HFF-Myc (cell line): Measurements from ENCODE around the gene TIMP3.
A peak's percentile ranks its signal among the peaks of the same experiment; 100 is the strongest.

Experiments used
- DNase-seq: peaks from one replicate; pipeline ENCODE4 v3.0.0-alpha.2; 2011; ENCODE audit warnings: low read depth; ENCODE audit errors: extremely low read depth
- H3K4me3 ChIP-seq: replicated peaks from 2 replicates; pipeline ENCODE4 v1.5.1; 2011; ENCODE audit warnings: low read depth, mild to moderate bottlenecking, control low read depth, low read length
- TF ChIP-seq, protein P1 (sequence below): IDR thresholded peaks from 2 replicates; pipeline ENCODE4 v1.5.1; 2012; ENCODE audit warnings: mild to moderate bottlenecking, low read depth, low read length, control low read depth; ENCODE audit errors: missing control alignments

The TIMP3 gene

DNA sequence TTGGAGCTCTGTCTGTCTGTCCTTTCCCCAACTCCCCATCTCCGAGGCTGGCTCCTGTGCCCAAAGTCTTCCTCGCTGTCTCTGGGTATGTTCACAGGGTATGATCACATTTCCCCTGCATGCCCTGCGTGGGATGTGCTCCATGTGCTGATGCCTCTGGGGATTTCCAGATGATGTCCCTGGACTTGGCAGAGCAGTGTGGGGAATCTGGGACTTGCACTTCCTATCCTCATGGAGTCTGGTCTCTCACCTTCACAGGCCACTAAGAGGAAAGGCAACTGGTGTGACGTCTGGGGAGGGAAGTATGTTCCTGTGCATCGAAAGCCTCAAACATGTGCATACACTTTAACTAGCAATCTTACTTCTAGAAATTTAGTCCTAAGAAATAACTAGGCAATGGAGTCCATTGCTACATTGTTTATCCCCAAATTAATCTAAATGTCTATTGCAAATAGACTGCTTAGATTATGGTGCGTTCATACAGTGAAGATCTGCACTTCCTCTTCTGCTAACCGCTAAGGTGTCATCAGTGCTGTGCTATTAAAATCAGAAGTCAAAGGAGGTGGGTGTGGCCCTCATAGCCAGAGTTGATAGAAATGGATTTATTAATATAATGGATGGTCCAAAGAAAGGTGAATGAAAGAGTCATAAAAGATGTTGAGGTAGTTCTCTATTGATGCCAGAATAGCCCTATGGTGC is 20.8 kb downstream of the TIMP3 start:
- DNase-seq = no peak
- TF ChIP-seq, protein P1, sequence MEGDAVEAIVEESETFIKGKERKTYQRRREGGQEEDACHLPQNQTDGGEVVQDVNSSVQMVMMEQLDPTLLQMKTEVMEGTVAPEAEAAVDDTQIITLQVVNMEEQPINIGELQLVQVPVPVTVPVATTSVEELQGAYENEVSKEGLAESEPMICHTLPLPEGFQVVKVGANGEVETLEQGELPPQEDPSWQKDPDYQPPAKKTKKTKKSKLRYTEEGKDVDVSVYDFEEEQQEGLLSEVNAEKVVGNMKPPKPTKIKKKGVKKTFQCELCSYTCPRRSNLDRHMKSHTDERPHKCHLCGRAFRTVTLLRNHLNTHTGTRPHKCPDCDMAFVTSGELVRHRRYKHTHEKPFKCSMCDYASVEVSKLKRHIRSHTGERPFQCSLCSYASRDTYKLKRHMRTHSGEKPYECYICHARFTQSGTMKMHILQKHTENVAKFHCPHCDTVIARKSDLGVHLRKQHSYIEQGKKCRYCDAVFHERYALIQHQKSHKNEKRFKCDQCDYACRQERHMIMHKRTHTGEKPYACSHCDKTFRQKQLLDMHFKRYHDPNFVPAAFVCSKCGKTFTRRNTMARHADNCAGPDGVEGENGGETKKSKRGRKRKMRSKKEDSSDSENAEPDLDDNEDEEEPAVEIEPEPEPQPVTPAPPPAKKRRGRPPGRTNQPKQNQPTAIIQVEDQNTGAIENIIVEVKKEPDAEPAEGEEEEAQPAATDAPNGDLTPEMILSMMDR = no peak
- H3K4me3 ChIP-seq = no peak overlapping the region

DNA sequence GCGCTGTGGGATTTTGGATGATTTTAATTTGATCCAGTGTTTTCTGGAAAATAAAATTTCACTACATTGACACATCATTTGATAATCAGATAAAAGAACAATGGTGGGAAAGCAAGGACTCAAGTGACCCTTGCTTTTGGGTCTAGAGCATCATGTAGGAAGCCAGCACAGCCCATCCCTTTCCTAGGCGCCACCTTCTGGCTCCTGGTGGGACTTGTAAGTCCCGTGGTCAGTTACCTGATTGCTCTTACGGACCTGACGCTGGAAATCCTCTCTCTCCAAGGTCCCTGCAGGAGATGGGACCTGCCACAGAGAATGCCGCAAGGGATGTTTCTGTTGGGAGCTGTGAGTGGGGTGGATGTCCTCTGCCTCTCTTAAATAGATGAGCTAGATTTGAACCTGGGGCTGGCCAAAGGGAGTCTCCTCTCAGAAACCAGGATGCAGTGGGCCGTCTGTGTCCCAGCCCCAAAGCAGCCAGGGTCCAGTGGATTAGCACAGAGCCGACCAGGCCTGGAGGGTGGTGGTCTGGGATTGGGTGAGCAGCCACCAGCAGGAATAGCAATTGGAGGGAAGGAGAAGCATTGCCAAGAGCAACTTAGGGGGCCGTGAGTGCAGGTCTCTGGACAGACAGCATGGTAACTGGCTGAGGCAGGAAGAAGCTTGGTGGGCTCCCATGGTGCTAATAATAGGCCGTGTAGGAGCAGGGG is 21.7 kb downstream of the TIMP3 start:
- TF ChIP-seq, protein P1 = peak; percentile 51
- DNase-seq = no peak
- no peak overlapping the region for H3K4me3 ChIP-seq

- TF ChIP-seq, protein P1 = no peak
- DNase-seq = no peak
- no peak overlapping the region for H3K4me3 ChIP-seq
These were observed 23.2 kb downstream of the TIMP3 start for GRCh38 chr22:32824531-32825312.

GRCh38 chr22:32826537-32826936 is 25.0 kb downstream of the TIMP3 start:
- no peak overlapping the region for H3K4me3 ChIP-seq
- TF ChIP-seq, protein P1 = no peak
- DNase-seq = no peak

DNA sequence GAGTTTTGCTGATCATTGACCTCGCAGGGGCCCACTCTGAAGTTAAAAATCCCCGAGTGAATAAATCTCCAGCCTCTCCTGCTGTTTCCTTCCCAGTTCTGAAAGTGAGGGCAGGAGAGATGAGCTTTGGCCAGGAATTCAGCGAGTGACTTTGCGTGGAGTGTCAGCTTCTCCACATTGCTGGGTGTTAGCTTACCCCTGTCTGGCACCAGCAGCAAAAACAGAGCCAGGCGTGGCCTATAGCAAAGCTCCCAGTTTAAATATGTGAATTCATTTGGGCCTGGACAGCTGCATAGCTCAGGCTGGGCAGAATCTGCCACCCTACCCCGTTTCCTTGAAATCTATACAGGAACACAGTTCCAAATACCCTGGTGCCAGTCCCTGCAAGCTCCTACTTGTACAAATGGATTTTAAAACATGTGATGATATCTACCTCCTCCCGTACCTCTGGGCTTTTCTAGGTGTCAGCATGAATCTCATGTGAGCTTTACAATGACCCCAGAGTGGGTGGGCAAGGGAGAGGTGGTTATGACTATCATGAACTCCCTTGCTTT is 25.6 kb downstream of the TIMP3 start:
- DNase-seq = no peak
- H3K4me3 ChIP-seq = no peak overlapping the region
- TF ChIP-seq, protein P1 = no peak

GRCh38 chr22:32828150-32828549 is 26.6 kb downstream of the TIMP3 start:
- TF ChIP-seq, protein P1 = peak; percentile 24

More at GRCh38 chr22:32828150-32828549, 26.6 kb downstream of the TIMP3 start:
- DNase-seq = no peak
- H3K4me3 ChIP-seq = no peak overlapping the region
